Nephron progenitor cell (in vitro differentiated cells): ENCODE results near the gene SGTB.

ENCODE experiments used
- DNase-seq: peaks from one replicate; pipeline ENCODE4 v3.0.0; 2021
- H3K27ac Mint-ChIP-seq: 2 replicates; pipeline ENCODE4 v1.8.0; 2021; ENCODE audit warnings: mild to moderate bottlenecking, moderate library complexity, mixed read lengths
- H3K27me3 Mint-ChIP-seq: 2 replicates; pipeline ENCODE4 v1.8.0; 2021; ENCODE audit warnings: mild to moderate bottlenecking, low read depth, mixed read lengths; ENCODE audit not compliant: poor library complexity
- H3K36me3 Mint-ChIP-seq: 2 replicates; pipeline ENCODE4 v1.8.0; 2021; ENCODE audit warnings: low read depth, mixed read lengths
- H3K4me1 Mint-ChIP-seq: 2 replicates; pipeline ENCODE4 v1.8.0; 2021; ENCODE audit warnings: mixed read lengths
- H3K4me3 Mint-ChIP-seq: 2 replicates; pipeline ENCODE4 v1.8.0; 2021; ENCODE audit warnings: mild to moderate bottlenecking, moderate library complexity, mixed read lengths
- H3K9me3 Mint-ChIP-seq: 2 replicates; pipeline ENCODE4 v1.8.0; 2021; ENCODE audit warnings: mild to moderate bottlenecking, moderate library complexity, mixed read lengths
- CTCF ChIP-seq: fragments of 200-600 bp; sonication (generic); IDR thresholded peaks from 2 replicates; pipeline ENCODE4 v1.5.0; 2021; ENCODE audit warnings: antibody characterized with exemption

Gene SGTB

DNA sequence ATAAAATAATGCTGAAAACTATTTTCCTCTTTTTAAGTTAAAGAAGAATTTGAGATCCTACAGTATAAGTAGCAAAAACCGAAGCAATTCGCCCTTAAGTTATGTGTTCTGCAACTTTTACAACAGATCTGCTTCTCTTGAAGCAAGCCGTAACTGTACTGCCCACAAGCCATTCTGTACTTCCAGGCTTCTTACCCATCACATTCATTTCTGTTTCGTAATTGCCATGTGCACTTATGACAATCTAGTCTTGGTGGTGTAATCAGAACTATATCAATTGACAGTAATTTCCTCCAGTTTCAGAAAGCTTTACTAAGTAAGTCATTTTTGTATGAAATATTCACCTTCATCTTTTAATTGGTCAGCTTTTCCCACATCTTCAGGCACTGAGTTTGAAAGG lies 13.8 kb downstream of the SGTB start:
- no peak for TF ChIP-seq CTCF
- Mint-ChIP-seq H3K9me3 (no peaks in the 10 kb centered on the region), H3K36me3 (peaks cover 25% of the 10 kb centered on the region), H3K4me3 (no peak overlapping the region), H3K4me1 (no peaks in the 10 kb centered on the region), H3K27ac (no peak overlapping the region), H3K27me3 (no peaks in the 10 kb centered on the region)
- no peak for DNase-seq

DNA sequence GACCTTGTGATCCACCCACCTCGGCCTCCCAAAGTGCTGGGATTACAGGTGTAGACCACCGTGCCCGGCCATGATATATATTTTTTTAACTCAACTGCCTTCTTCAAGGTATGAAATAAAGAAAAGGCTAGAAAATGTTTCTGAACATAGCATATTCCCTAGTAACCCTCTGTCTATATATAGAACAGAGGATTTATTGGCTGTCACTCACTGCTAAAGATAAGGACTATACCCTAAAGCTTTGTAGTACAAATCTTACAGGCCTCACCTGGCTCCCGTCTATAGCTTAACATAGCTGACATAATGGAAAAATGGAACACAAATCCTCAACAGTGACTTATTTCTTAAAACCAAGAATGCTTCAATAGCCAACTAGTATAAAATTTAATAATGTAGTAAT lies 14.2 kb downstream of the SGTB start:
- Mint-ChIP-seq H3K36me3 (peaks cover 30% of the 10 kb centered on the region), H3K9me3 (no peaks in the 10 kb centered on the region), H3K27me3 (no peaks in the 10 kb centered on the region), H3K4me1 (no peaks in the 10 kb centered on the region), H3K4me3 (no peak overlapping the region), H3K27ac (no peak overlapping the region)
- no peak for DNase-seq
- TF ChIP-seq CTCF: no peak

DNA sequence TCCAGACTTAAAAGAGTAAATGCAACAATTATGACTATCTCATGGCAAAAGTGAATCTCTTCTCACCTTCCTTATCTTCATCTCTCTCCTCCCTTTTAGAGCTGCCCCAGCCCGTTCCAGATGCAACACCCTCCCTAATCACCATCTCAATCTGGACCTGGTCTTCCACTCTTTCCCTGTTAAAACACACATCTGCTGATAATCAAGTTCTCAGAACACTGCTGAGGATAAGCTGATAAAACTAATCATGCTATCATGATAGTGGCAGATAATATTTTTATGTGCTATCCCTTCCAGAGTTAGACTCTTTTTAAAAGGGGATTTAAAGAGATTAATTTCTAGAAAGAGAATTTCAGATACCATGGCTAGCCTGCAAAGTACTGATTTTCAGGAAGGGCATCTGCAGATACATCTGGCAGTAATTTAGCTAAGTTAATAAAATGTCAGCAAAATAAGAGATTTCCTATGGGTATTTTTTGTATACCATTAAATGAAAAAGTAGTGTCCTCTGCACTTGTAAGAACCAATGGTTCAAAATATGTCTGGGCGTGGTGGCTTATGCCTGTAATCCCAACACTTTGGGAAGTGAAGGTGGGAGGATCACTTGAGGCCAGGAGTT lies 17.2 kb downstream of the SGTB start:
- Mint-ChIP-seq H3K36me3 (peaks cover 25% of the 10 kb centered on the region), H3K27ac (peak overlapping the region; percentile 53), H3K27me3 (no peaks in the 10 kb centered on the region), H3K4me3 (no peak overlapping the region), H3K9me3 (no peaks in the 10 kb centered on the region), H3K4me1 (no peaks in the 10 kb centered on the region)
- no peak for TF ChIP-seq CTCF
- DNase-seq: no peak

DNA sequence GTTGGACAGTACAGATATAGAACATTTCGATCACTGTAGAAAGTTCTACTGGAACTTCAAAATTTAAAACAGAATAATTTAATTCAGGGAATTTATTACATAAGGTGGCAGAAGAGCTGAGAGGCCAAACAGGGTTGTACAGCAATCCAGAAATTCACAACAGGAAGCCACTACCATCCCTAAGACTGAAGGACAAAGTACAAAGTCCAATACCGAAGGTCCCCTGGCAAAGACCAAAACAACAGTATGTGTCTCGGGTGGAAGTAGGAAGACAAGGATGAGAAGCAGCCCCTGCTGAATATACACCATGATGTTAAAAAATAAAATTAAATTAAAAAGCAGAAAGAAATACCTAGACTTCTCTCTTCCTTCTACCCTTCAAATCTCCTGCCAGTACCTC lies 19.9 kb downstream of the SGTB start:
- Mint-ChIP-seq H3K9me3 (no peaks in the 10 kb centered on the region), H3K27ac (no peak overlapping the region), H3K36me3 (peaks cover 35% of the 10 kb centered on the region), H3K4me1 (no peaks in the 10 kb centered on the region), H3K4me3 (no peak overlapping the region), H3K27me3 (no peaks in the 10 kb centered on the region)
- no peak for TF ChIP-seq CTCF
- no peak for DNase-seq

DNA sequence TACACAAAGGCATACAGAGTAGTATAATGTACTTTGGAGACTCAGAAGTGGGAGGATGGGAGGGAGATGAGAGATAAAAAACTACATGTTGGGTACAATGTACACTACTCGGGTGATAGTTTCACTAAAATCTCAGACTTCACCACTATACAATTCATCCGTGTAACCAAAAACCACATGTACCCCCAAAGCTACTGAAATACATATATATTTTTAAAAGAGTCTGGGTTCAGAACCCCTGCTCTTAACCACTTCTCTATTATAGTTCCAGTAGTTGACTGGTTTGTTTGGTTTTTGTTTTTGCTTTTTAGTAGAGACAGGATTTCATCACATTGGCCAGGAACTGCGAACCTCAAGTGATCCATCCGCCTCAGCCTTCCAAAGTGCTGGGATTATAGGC lies 22.6 kb downstream of the SGTB start:
- Mint-ChIP-seq H3K27me3 (no peaks in the 10 kb centered on the region), H3K27ac (no peak overlapping the region), H3K4me3 (no peak overlapping the region), H3K9me3 (no peaks in the 10 kb centered on the region), H3K4me1 (no peaks in the 10 kb centered on the region), H3K36me3 (peaks cover 35% of the 10 kb centered on the region)
- DNase-seq: no peak
- no peak for TF ChIP-seq CTCF

- no peak overlapping the region for H3K27ac Mint-ChIP-seq
- no peaks in the 10 kb centered on the region for H3K27me3 Mint-ChIP-seq
- no peaks in the 10 kb centered on the region for H3K4me1 Mint-ChIP-seq
- peaks cover 22% of the 10 kb centered on the region for H3K36me3 Mint-ChIP-seq
- H3K9me3 Mint-ChIP-seq: no peaks in the 10 kb centered on the region
- no peak for DNase-seq
- TF ChIP-seq CTCF: no peak
- H3K4me3 Mint-ChIP-seq: no peak overlapping the region
These were observed 25.0 kb downstream of the SGTB start for GRCh38 chr5:65696892-65697291.
